Measurements from ENCODE around the gene GLE1. TPM values are rescaled to one million over a fixed set of nuclear protein-coding genes. Genes with fewer than 3 reads are reported as not detected.

The GLE1 gene
- total RNA-seq, 1 donor from 2014 or later: 6.3 TPM

DNA sequence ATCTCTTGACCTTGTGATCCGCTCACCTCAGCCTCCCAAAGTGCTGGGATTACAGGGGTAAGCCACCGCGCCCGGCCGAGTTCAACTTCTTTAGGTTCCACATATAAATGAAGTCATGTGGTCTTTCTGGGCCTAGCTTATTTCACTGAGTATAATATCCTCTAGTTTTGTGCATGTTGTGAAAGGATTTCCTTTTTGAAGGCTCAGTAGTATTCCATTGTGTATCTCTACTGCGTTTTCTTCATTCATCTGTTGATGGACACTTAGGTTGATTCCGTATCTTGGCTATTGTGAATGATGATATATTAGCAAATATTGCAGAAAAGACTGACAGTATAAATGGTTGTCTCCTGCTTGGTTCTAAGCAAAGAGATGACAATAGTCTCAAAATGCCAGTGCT, 28.7 kb upstream of the GLE1 start:
- H3K27ac ChIP-seq: no peak overlapping the region
- no peaks in the 10 kb centered on the region for H3K4me1 ChIP-seq
- intact Hi-C loops (cut with DNase I): no loop called here
- H3K36me3 ChIP-seq: peaks cover 27 to 64% of the 10 kb centered on the region in 2 donors
- DNase-seq (ENCODE audit: low spot score in 2 of 2): no peak
- TF ChIP-seq, protein P1, sequence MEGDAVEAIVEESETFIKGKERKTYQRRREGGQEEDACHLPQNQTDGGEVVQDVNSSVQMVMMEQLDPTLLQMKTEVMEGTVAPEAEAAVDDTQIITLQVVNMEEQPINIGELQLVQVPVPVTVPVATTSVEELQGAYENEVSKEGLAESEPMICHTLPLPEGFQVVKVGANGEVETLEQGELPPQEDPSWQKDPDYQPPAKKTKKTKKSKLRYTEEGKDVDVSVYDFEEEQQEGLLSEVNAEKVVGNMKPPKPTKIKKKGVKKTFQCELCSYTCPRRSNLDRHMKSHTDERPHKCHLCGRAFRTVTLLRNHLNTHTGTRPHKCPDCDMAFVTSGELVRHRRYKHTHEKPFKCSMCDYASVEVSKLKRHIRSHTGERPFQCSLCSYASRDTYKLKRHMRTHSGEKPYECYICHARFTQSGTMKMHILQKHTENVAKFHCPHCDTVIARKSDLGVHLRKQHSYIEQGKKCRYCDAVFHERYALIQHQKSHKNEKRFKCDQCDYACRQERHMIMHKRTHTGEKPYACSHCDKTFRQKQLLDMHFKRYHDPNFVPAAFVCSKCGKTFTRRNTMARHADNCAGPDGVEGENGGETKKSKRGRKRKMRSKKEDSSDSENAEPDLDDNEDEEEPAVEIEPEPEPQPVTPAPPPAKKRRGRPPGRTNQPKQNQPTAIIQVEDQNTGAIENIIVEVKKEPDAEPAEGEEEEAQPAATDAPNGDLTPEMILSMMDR (IDR thresholded peaks at IDR 0.05): no peak
- no peaks in the 10 kb centered on the region for H3K9me3 ChIP-seq
- no peak overlapping the region for H3K4me3 ChIP-seq
- H3K27me3 ChIP-seq: no peaks in the 10 kb centered on the region

DNA sequence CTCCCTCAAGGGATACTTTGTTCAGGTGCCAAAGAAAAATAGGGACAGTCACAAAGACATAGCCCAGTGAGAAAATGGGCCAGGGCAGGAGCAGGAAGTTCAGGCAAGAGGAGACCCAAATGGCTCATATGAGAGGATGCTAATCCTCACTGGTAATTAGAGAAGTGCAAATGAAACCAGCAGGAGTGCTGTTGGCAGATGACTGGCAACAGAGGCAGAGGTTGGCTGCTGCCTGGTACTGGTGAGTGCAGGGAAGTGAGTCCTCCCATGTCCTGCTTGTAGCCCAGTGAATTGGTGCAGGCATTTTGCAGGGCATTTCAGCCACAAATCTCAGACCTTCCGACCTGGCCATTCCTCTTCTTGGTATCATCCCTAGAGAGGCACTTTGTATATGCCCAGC, 25.3 kb upstream of the GLE1 start:
- intact Hi-C loops (cut with DNase I): no loop called here

DNA sequence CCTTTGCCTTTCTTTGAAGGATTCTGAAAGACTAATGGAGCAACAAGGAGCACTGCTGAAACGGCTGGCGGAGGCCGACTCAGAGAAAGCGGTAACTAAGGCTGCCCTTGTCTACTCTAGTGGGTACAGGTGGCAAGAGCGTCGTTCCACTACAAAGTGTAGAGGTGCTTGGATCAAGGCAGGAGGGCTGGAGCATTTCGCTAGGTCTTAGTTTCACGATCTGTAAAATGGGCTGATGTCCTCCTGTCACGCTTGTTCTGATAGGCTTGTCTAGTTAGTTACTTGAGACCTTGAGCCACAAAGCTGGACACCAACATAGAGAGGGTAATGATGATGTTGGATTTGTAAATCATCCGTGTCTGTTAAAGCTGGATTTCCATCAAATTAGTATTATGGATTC, 23.0 kb upstream of the GLE1 start:
- intact Hi-C loops (cut with DNase I): no loop called here
- Histone ChIP-seq H3K4me1 (no peaks in the 10 kb centered on the region), H3K27me3 (no peaks in the 10 kb centered on the region), H3K36me3 (peaks cover 56 to 82% of the 10 kb centered on the region in 2 donors), H3K9me3 (no peaks in the 10 kb centered on the region), H3K4me3 (no peak overlapping the region), H3K27ac (no peak overlapping the region)
- TF ChIP-seq, protein P1 (IDR thresholded peaks at IDR 0.05): no peak
- no peak for DNase-seq (ENCODE audit: low spot score in 2 of 2)

More for the DNA sequence above, 25.3 kb upstream of the GLE1 start:
- peaks cover 46 to 80% of the 10 kb centered on the region in 2 donors for H3K36me3 ChIP-seq
- no peak for DNase-seq (ENCODE audit: low spot score in 2 of 2)
- no peaks in the 10 kb centered on the region for H3K27me3 ChIP-seq
- H3K4me3 ChIP-seq: no peak overlapping the region
- no peaks in the 10 kb centered on the region for H3K9me3 ChIP-seq
- no peak overlapping the region for H3K27ac ChIP-seq
- TF ChIP-seq, protein P1 (IDR thresholded peaks at IDR 0.05): no peak
- H3K4me1 ChIP-seq: no peaks in the 10 kb centered on the region

DNA sequence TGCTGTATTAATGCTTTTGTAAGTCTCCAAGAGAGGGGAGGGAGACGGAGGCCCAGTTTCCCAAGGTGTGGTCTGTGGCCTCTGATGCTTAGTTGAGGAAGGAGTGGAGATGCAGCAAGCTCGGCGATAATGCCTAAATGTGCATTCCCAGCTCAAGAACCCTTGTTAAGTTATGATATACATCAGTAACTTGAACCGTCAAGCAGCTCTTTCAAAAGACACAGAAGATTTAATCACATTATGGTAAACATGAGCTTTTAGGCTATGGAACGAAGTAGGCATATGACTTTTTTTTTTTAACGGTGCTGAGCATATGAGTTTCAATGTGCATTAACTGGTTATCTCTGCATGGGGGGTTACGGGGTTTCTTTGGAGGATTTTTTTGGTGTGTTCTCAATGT, 22.3 kb upstream of the GLE1 start:
- no peaks in the 10 kb centered on the region for H3K9me3 ChIP-seq
- H3K27me3 ChIP-seq: no peaks in the 10 kb centered on the region
- no peak overlapping the region for H3K4me3 ChIP-seq
- no peak for DNase-seq (ENCODE audit: low spot score in 2 of 2)
- intact Hi-C loops (cut with DNase I): no loop called here
- H3K27ac ChIP-seq: no peak overlapping the region
- H3K4me1 ChIP-seq: no peaks in the 10 kb centered on the region
- TF ChIP-seq, protein P1 (IDR thresholded peaks at IDR 0.05): no peak
- H3K36me3 ChIP-seq: peaks cover 58 to 86% of the 10 kb centered on the region in 2 donors

DNA sequence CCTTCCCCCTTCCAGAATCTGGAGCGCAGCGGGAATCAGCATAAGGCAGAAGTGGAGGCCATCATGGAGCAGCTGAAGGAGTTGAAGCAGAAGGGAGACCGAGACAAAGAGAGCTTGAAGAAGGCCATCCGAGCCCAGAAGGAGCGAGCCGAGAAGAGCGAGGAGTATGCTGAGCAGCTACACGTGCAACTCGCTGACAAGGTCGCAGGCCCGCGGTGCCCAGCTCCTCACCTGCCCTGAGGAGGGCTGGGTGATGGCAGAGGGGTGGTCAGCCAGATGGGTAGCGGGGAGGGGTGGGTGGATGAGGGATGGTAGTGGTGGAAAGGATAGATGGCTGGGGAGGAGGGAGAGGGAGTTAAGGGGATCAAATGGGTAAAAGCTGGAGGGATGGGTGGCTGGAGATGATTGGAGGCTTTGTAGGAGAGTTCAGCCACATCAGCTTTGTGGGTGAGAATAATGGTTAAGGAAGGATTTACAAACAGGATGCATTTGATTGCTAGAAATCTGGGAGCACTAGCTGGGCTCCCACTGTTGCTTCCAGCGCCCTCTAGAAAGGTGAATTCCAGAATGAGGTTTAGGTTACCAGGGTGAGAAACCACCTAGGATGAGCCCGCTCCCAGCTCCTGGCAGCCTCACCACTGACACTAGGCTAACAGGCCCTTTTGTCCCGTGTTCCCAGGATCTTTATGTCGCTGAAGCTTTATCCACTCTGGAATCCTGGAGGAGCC, 19.7 kb upstream of the GLE1 start:
- DNase-seq (ENCODE audit: low spot score in 2 of 2): no peak
- peaks cover 59 to 72% of the 10 kb centered on the region in 2 donors for H3K36me3 ChIP-seq
- H3K9me3 ChIP-seq: no peaks in the 10 kb centered on the region
- H3K27me3 ChIP-seq: no peaks in the 10 kb centered on the region
- no peak overlapping the region for H3K4me3 ChIP-seq
- intact Hi-C loops (cut with DNase I): no loop called here
- TF ChIP-seq, protein P1 (IDR thresholded peaks at IDR 0.05): no peak
- no peaks in the 10 kb centered on the region for H3K4me1 ChIP-seq
- H3K27ac ChIP-seq: no peak overlapping the region
